ENCODE measurements around the gene PABPN1L.

Gene PABPN1L

GRCh38 chr16:88855736-88856121 lies 10.7 kb downstream of the PABPN1L start:
- H3K4me1 ChIP-seq (ENCODE audit: control insufficient read depth, insufficient read depth, low read length, poor library complexity, severe bottlenecking), result peaks cover 12% of the 10 kb centered on the region
- H3K36me3 ChIP-seq (ENCODE audit: control insufficient read depth, insufficient read depth, low read length), result peaks cover 39% of the 10 kb centered on the region
- no peaks in the 10 kb centered on the region for H3K9me3 ChIP-seq (ENCODE audit: control insufficient read depth, low read length)
- H3K4me3 ChIP-seq (ENCODE audit: extremely low read depth, insufficient read depth, low read length, poor library complexity, severe bottlenecking), result peak overlapping the region; percentile 93
- WGBS, 2 experiments (ENCODE audit: insufficient coverage in 2 of 2), result 82 to 85% methylated on average over 10 to 12 of the region's 13 CpGs
- no peak overlapping the region for H3K27ac ChIP-seq (ENCODE audit: low read depth, low read length, severe bottlenecking)

DNA sequence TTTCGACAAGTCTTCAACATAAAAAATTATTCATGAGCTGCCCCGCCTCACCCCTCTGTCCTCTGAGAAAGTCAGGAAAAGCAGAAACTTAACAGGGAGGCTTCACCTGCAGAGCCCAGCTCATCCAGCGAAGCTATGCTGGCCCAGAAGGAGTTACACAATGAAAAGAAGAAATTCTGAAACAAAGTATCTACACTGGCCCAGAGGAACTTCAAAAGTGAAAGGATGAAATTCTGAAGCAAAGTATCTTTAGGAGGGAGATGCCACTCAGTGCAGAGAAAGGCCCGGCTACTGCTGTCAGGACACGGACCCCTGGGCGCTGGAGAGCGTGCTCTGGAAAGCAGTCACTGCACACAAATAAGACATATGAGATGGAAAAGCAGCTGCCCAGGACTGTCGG lies 11.3 kb downstream of the PABPN1L start:
- H3K36me3 ChIP-seq (ENCODE audit: control insufficient read depth, insufficient read depth, low read length), result peaks cover 34% of the 10 kb centered on the region
- H3K4me1 ChIP-seq (ENCODE audit: control insufficient read depth, insufficient read depth, low read length, poor library complexity, severe bottlenecking), result peaks cover 12% of the 10 kb centered on the region
- 96% methylated on average over 5 to 7 of the region's 8 CpGs for WGBS, 2 experiments (ENCODE audit: insufficient coverage in 2 of 2)
- no peak overlapping the region for H3K4me3 ChIP-seq (ENCODE audit: extremely low read depth, insufficient read depth, low read length, poor library complexity, severe bottlenecking)
- no peaks in the 10 kb centered on the region for H3K9me3 ChIP-seq (ENCODE audit: control insufficient read depth, low read length)
- no peak overlapping the region for H3K27ac ChIP-seq (ENCODE audit: low read depth, low read length, severe bottlenecking)

- Histone ChIP-seq H3K4me3 (ENCODE audit: extremely low read depth, insufficient read depth, low read length, poor library complexity, severe bottlenecking) (no peak overlapping the region), H3K27ac (ENCODE audit: low read depth, low read length, severe bottlenecking) (no peak overlapping the region), H3K4me1 (ENCODE audit: control insufficient read depth, insufficient read depth, low read length, poor library complexity, severe bottlenecking) (peaks cover 12% of the 10 kb centered on the region), H3K9me3 (ENCODE audit: control insufficient read depth, low read length) (no peaks in the 10 kb centered on the region), H3K36me3 (ENCODE audit: control insufficient read depth, insufficient read depth, low read length) (peaks cover 28% of the 10 kb centered on the region)
- WGBS, 2 experiments (ENCODE audit: insufficient coverage in 2 of 2), result 90 to 92% methylated on average over 13 to 18 of the region's 20 CpGs
These were observed 12.0 kb downstream of the PABPN1L start for GRCh38 chr16:88854306-88855111.

DNA sequence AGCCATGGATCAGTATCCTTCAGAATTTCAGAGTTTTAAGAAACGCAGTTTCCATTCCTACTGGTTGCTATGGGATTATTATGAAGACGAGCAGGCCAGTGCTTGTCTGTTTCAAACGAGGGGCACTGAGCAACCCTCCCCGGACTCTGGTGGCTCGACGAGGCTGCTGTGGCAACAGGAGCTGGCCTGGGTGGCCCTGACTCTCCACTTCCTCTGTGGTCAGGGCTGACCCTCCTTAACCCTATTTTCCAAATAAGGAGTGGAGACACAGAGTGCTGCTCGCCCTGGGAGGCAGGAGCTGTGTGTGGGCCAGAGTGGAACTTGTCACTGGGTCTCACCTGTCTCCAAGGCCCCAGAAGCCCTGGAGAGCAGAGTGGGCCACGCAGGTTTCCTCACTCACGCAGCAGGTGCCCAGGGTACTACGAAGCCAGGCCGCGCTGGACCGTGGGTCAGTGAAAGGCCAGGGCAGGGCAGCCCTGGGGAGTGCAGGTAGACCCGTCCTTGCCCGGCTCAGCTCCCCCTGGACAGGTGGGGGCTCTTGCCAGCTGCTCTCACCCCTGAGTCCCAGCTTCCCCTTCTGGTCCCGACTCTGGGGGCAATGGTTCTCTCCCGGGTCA lies 13.0 kb downstream of the PABPN1L start:
- 89 to 96% methylated on average over 14 to 17 of the region's 17 CpGs for WGBS, 2 experiments (ENCODE audit: insufficient coverage in 2 of 2)
- Histone ChIP-seq H3K27ac (ENCODE audit: low read depth, low read length, severe bottlenecking) (no peak overlapping the region), H3K36me3 (ENCODE audit: control insufficient read depth, insufficient read depth, low read length) (peaks cover 17% of the 10 kb centered on the region), H3K9me3 (ENCODE audit: control insufficient read depth, low read length) (no peaks in the 10 kb centered on the region), H3K4me1 (ENCODE audit: control insufficient read depth, insufficient read depth, low read length, poor library complexity, severe bottlenecking) (peaks cover 11% of the 10 kb centered on the region), H3K4me3 (ENCODE audit: extremely low read depth, insufficient read depth, low read length, poor library complexity, severe bottlenecking) (no peak overlapping the region)

GRCh38 chr16:88851616-88852015 lies 14.8 kb downstream of the PABPN1L start:
- 95 to 99% methylated on average over 17 to 19 of the region's 19 CpGs for WGBS, 2 experiments (ENCODE audit: insufficient coverage in 2 of 2)

GRCh38 chr16:88850531-88851199 lies 15.8 kb downstream of the PABPN1L start:
- no peak overlapping the region for H3K4me3 ChIP-seq (ENCODE audit: extremely low read depth, insufficient read depth, low read length, poor library complexity, severe bottlenecking)
- H3K4me1 ChIP-seq (ENCODE audit: control insufficient read depth, insufficient read depth, low read length, poor library complexity, severe bottlenecking), result peaks cover 2% of the 10 kb centered on the region
- no peaks in the 10 kb centered on the region for H3K9me3 ChIP-seq (ENCODE audit: control insufficient read depth, low read length)
- H3K36me3 ChIP-seq (ENCODE audit: control insufficient read depth, insufficient read depth, low read length), result peaks cover 13% of the 10 kb centered on the region
- 89 to 94% methylated on average over 31 of the region's 33 CpGs for WGBS, 2 experiments (ENCODE audit: insufficient coverage in 2 of 2)
- no peak overlapping the region for H3K27ac ChIP-seq (ENCODE audit: low read depth, low read length, severe bottlenecking)

More at GRCh38 chr16:88851616-88852015, 14.8 kb downstream of the PABPN1L start:
- H3K4me1 ChIP-seq (ENCODE audit: control insufficient read depth, insufficient read depth, low read length, poor library complexity, severe bottlenecking), result peaks cover 5% of the 10 kb centered on the region
- no peaks in the 10 kb centered on the region for H3K9me3 ChIP-seq (ENCODE audit: control insufficient read depth, low read length)
- H3K36me3 ChIP-seq (ENCODE audit: control insufficient read depth, insufficient read depth, low read length), result peaks cover 13% of the 10 kb centered on the region
- no peak overlapping the region for H3K27ac ChIP-seq (ENCODE audit: low read depth, low read length, severe bottlenecking)
- no peak overlapping the region for H3K4me3 ChIP-seq (ENCODE audit: extremely low read depth, insufficient read depth, low read length, poor library complexity, severe bottlenecking)

GRCh38 chr16:88848557-88848956 lies 17.9 kb downstream of the PABPN1L start:
- WGBS, 2 experiments (ENCODE audit: insufficient coverage in 2 of 2), result 93 to 95% methylated on average over 21 of the region's 21 CpGs
- H3K9me3 ChIP-seq (ENCODE audit: control insufficient read depth, low read length), result no peaks in the 10 kb centered on the region
- H3K4me3 ChIP-seq (ENCODE audit: extremely low read depth, insufficient read depth, low read length, poor library complexity, severe bottlenecking), result no peak overlapping the region
- H3K4me1 ChIP-seq (ENCODE audit: control insufficient read depth, insufficient read depth, low read length, poor library complexity, severe bottlenecking), result no peaks in the 10 kb centered on the region
- no peak overlapping the region for H3K27ac ChIP-seq (ENCODE audit: low read depth, low read length, severe bottlenecking)
- peaks cover 5% of the 10 kb centered on the region for H3K36me3 ChIP-seq (ENCODE audit: control insufficient read depth, insufficient read depth, low read length)

- H3K36me3 ChIP-seq (ENCODE audit: control insufficient read depth, insufficient read depth, low read length), result peaks cover 5% of the 10 kb centered on the region
- 92 to 96% methylated on average over 18 of the region's 18 CpGs for WGBS, 2 experiments (ENCODE audit: insufficient coverage in 2 of 2)
- no peak overlapping the region for H3K4me3 ChIP-seq (ENCODE audit: extremely low read depth, insufficient read depth, low read length, poor library complexity, severe bottlenecking)
- no peaks in the 10 kb centered on the region for H3K4me1 ChIP-seq (ENCODE audit: control insufficient read depth, insufficient read depth, low read length, poor library complexity, severe bottlenecking)
- H3K27ac ChIP-seq (ENCODE audit: low read depth, low read length, severe bottlenecking), result no peak overlapping the region
- H3K9me3 ChIP-seq (ENCODE audit: control insufficient read depth, low read length), result no peaks in the 10 kb centered on the region
These were observed 18.8 kb downstream of the PABPN1L start for GRCh38 chr16:88847654-88848053.

GRCh38 chr16:88846088-88846487 lies 20.4 kb downstream of the PABPN1L start:
- no peaks in the 10 kb centered on the region for H3K9me3 ChIP-seq (ENCODE audit: control insufficient read depth, low read length)
- no peak overlapping the region for H3K27ac ChIP-seq (ENCODE audit: low read depth, low read length, severe bottlenecking)
- H3K36me3 ChIP-seq (ENCODE audit: control insufficient read depth, insufficient read depth, low read length), result peaks cover 5% of the 10 kb centered on the region
- H3K4me3 ChIP-seq (ENCODE audit: extremely low read depth, insufficient read depth, low read length, poor library complexity, severe bottlenecking), result no peak overlapping the region
- H3K4me1 ChIP-seq (ENCODE audit: control insufficient read depth, insufficient read depth, low read length, poor library complexity, severe bottlenecking), result no peaks in the 10 kb centered on the region
- 95 to 98% methylated on average over 7 to 8 of the region's 9 CpGs for WGBS, 2 experiments (ENCODE audit: insufficient coverage in 2 of 2)

- no peak overlapping the region for H3K27ac ChIP-seq (ENCODE audit: low read depth, low read length, severe bottlenecking)
- H3K9me3 ChIP-seq (ENCODE audit: control insufficient read depth, low read length), result no peaks in the 10 kb centered on the region
- peaks cover 10% of the 10 kb centered on the region for H3K36me3 ChIP-seq (ENCODE audit: control insufficient read depth, insufficient read depth, low read length)
- no peaks in the 10 kb centered on the region for H3K4me1 ChIP-seq (ENCODE audit: control insufficient read depth, insufficient read depth, low read length, poor library complexity, severe bottlenecking)
- WGBS, 2 experiments (ENCODE audit: insufficient coverage in 2 of 2), result 81 to 85% methylated on average over 7 to 10 of the region's 11 CpGs
- H3K4me3 ChIP-seq (ENCODE audit: extremely low read depth, insufficient read depth, low read length, poor library complexity, severe bottlenecking), result no peak overlapping the region
These were observed 21.9 kb downstream of the PABPN1L start for GRCh38 chr16:88844419-88845036.

All from mesodermal cell (in vitro differentiated cells).